Measurements from ENCODE around the gene WASF1.

- TF ChIP-seq, protein P1, sequence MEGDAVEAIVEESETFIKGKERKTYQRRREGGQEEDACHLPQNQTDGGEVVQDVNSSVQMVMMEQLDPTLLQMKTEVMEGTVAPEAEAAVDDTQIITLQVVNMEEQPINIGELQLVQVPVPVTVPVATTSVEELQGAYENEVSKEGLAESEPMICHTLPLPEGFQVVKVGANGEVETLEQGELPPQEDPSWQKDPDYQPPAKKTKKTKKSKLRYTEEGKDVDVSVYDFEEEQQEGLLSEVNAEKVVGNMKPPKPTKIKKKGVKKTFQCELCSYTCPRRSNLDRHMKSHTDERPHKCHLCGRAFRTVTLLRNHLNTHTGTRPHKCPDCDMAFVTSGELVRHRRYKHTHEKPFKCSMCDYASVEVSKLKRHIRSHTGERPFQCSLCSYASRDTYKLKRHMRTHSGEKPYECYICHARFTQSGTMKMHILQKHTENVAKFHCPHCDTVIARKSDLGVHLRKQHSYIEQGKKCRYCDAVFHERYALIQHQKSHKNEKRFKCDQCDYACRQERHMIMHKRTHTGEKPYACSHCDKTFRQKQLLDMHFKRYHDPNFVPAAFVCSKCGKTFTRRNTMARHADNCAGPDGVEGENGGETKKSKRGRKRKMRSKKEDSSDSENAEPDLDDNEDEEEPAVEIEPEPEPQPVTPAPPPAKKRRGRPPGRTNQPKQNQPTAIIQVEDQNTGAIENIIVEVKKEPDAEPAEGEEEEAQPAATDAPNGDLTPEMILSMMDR (IDR thresholded peaks at IDR 0.05) = peak; percentile 37 to 58 (median 53)
- no peak for TF ChIP-seq POLR2A (IDR thresholded peaks at IDR 0.05)
Measured at GRCh38 chr6:110053395-110054240, 125.9 kb downstream of the WASF1 start.
